Esophagus muscularis mucosa (tissue), 4 donors: ENCODE measurements around the gene DOCK10. TPM values are rescaled to one million over a fixed set of nuclear protein-coding genes. Genes with fewer than 3 reads are reported as not detected.

Experiments used
- DNase-seq: peaks from one replicate; pipeline ENCODE4 v3.0.0-alpha.2; 2017; ENCODE audit errors: extremely low spot score
- H3K27ac ChIP-seq, 4 donors: fragments of 200-600 bp; sonication (generic); replicated peaks in 1 of 4; 1 replicate in 3 of 4; 2 replicates in 1 of 4; pipeline ENCODE4 v1.5.1; 2016 to 2019; ENCODE audit warnings: mild to moderate bottlenecking in 1 of 4
- H3K27me3 ChIP-seq, 4 donors: fragments of 200-600 bp; sonication (generic); one replicate each; pipeline versions ENCODE4 v1.5.1 to v1.6.0; 2016 to 2019
- H3K36me3 ChIP-seq, 4 donors: fragments of 200-600 bp; sonication (generic); one replicate each; pipeline ENCODE4 v1.5.1; 2016 to 2019
- H3K4me1 ChIP-seq, 4 donors: fragments of 200-600 bp; sonication (generic); one replicate each; pipeline ENCODE4 v1.5.1; 2016 to 2019
- H3K4me3 ChIP-seq, 4 donors: fragments of 200-600 bp; sonication (generic); 1 replicate in 2 of 4; 2 replicates in 2 of 4; pipeline ENCODE4 v1.5.1; 2016 to 2019; ENCODE audit warnings: mild to moderate bottlenecking in 4 of 4, moderate library complexity in 1 of 4
- H3K9me3 ChIP-seq, 4 donors: fragments of 200-600 bp; sonication (generic); 1 replicate in 3 of 4; 2 replicates in 1 of 4; pipeline ENCODE4 v1.5.1; 2016 to 2019
- EP300 ChIP-seq: sonication (generic); formaldehyde crosslinking; IDR thresholded peaks from one replicate; pipeline ENCODE4 v1.6.1; 2017; ENCODE audit warnings: antibody characterized with exemption
- POLR2A ChIP-seq: fragments of 450-650 bp; IDR thresholded peaks from one replicate; pipeline ENCODE4 v1.6.1; 2017; ENCODE audit warnings: antibody characterized with exemption, moderate library complexity, mild to moderate bottlenecking, low read depth
- POLR2AphosphoS5 ChIP-seq, 2 donors: sonication (generic); formaldehyde crosslinking; IDR thresholded peaks; one replicate each; pipeline ENCODE4 v1.6.1; 2017; ENCODE audit warnings: antibody characterized with exemption in 2 of 2
- WGBS: methylation state at CpG from one replicate; pipeline ENCODE4 v1.1.5; 2018; 5-methylcytosine and 5-hydroxymethylcytosine counted together
- intact Hi-C: fragments of 100-400 bp; cut with DNase I; formaldehyde crosslinking; loops from one replicate; pipeline ENCODE4 v1.15.1; 2023
- total RNA-seq, 4 donors: library from RNA; depleted of rRNA; stranded (reverse); fragments of >200 nt; gene quantifications; one replicate each; pipeline versions ENCODE4 v1.1.0 to v1.2.1, GENCODE V29; 2016
- TF ChIP-seq, protein P1 (sequence below), 3 experiments: fragments of 200-600 bp in 2 of 3; fragments of 450-650 bp in 1 of 3; sonication (generic) in 2 of 3; IDR thresholded peaks; one replicate each; pipeline ENCODE4 v1.5.1; 2017 to 2019; ENCODE audit warnings: antibody characterized with exemption in 3 of 3, mild to moderate bottlenecking in 2 of 3, moderate library complexity in 1 of 3

The DOCK10 gene
- total RNA-seq, 4 donors from 2014 or later, result 1.9 to 11.6 (median 6.3) TPM

DNA sequence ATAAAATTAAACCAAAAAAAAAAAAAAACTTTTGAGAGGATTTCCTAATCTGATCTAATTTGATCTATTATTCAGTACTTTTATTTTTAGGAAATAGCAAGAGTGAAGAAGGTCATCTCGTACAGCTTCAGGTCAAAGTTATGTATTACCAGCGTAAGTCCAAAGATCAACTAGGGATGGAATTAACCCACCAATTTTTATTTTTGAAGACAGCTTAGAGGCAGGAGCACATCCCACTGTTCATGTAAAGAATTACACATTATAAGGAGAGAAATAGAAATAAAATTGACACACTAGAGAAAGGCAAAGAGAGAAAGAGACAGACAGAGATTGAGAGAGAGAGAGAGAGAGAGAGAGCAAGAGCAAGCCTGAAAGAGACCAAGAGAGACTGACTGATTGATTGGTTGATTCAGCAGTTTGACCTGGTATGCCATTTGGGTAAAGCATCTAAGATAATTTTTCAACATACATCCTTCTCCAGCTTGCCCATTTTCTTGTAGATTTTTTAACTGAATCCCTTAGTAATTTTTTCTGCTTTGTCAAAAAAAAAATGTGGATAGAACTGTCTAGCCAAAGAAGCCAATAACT, 25.1 kb downstream of the DOCK10 start:
- Histone ChIP-seq H3K9me3 (no peaks in the 10 kb centered on the region), H3K4me1 (no peaks in the 10 kb centered on the region), H3K4me3 (no peak overlapping the region), H3K27ac (no peak overlapping the region), H3K27me3 (no peaks in the 10 kb centered on the region), H3K36me3 (no peaks in the 10 kb centered on the region)
- intact Hi-C loops, result no loop called here
- DNase-seq, result no peak
- 91% methylated on average over 2 of the region's 2 CpGs for WGBS
- TF ChIP-seq POLR2AphosphoS5 (IDR thresholded peaks at IDR 0.05), result no peak
- TF ChIP-seq POLR2A, result no peak
- TF ChIP-seq, protein P1, sequence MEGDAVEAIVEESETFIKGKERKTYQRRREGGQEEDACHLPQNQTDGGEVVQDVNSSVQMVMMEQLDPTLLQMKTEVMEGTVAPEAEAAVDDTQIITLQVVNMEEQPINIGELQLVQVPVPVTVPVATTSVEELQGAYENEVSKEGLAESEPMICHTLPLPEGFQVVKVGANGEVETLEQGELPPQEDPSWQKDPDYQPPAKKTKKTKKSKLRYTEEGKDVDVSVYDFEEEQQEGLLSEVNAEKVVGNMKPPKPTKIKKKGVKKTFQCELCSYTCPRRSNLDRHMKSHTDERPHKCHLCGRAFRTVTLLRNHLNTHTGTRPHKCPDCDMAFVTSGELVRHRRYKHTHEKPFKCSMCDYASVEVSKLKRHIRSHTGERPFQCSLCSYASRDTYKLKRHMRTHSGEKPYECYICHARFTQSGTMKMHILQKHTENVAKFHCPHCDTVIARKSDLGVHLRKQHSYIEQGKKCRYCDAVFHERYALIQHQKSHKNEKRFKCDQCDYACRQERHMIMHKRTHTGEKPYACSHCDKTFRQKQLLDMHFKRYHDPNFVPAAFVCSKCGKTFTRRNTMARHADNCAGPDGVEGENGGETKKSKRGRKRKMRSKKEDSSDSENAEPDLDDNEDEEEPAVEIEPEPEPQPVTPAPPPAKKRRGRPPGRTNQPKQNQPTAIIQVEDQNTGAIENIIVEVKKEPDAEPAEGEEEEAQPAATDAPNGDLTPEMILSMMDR (IDR thresholded peaks at IDR 0.05), result no peak
- no peak for TF ChIP-seq EP300

DNA sequence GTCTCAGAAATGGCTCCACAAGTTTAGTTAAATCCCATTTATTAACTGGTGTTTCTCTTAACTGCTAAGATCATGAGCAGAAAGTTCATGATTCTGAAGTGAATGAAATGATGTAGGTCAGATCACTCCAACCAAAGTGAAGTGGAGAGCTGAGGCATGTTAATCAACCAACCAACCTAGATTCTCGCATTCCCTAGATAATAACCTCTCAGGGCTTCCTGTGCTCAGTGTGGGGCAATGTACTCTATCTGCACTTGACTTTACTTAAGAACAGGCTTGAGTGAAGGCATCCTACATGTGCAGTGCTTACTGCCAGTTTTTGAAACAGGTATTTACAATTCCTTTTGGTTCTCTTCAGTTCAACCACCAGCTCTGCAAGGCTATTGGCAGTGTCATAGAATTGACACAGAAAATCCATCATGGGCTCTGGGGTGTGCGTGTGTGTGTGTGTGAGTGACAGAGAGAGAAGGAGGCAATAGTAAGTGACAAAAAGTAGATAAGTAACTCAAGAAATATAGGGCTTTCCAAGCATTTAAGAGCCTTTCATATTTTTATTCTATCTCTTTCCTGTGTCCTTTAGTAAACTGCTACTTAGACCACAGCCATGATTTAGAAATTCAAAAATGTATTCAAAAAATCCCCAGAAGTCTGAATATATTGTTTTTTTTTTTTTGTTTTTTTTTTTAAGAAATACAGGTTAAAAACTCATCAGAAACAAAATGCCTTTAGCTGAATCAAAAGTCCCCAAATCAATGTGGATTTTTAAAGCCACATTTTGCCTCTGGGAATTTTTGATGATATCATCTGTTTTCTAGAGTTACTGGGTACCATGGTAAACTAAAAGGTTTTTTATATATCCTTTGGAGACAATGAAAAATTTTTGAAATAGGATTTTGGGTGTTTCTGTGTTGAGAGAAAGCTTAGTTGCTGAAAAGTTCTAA, 28.6 kb downstream of the DOCK10 start:
- H3K9me3 ChIP-seq, result no peaks in the 10 kb centered on the region
- no peaks in the 10 kb centered on the region for H3K27me3 ChIP-seq
- TF ChIP-seq, protein P1 (IDR thresholded peaks at IDR 0.05), result no peak
- intact Hi-C loops, result no loop called here
- no peaks in the 10 kb centered on the region for H3K36me3 ChIP-seq
- H3K4me3 ChIP-seq, result no peak overlapping the region
- no peak for DNase-seq
- no peaks in the 10 kb centered on the region for H3K4me1 ChIP-seq
- WGBS, result 77% methylated on average over 2 of the region's 2 CpGs
- H3K27ac ChIP-seq, result no peak overlapping the region

DNA sequence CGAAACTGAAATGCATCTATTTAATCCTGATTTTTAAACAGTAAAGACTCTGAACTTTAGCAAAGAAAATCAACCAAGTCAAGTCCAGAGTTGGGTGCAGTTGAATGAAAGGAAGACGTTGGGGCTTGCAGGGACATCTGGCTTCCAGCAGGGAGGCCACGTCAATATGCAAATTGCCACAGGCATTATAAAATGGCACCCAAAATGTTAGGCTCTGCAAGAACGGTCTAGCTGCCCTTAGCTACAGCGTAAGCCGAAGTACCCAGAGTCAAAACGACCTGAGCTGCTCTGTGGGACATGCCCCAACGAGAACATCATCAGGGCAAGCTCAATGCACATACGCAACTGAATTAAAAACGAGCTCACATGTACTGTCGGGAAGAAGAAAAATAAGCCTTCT, 30.7 kb downstream of the DOCK10 start:
- no peaks in the 10 kb centered on the region for H3K36me3 ChIP-seq
- intact Hi-C loops, result no loop called here
- no peak overlapping the region for H3K4me3 ChIP-seq
- H3K27me3 ChIP-seq, result no peaks in the 10 kb centered on the region
- WGBS, result 83% methylated on average over 10 of the region's 11 CpGs
- DNase-seq, result no peak
- no peak for TF ChIP-seq EP300
- TF ChIP-seq POLR2AphosphoS5 (IDR thresholded peaks at IDR 0.05), result no peak
- TF ChIP-seq POLR2A, result no peak
- TF ChIP-seq, protein P1 (IDR thresholded peaks at IDR 0.05), result no peak
- H3K9me3 ChIP-seq, result no peaks in the 10 kb centered on the region
- H3K4me1 ChIP-seq, result no peaks in the 10 kb centered on the region
- H3K27ac ChIP-seq, result no peak overlapping the region

DNA sequence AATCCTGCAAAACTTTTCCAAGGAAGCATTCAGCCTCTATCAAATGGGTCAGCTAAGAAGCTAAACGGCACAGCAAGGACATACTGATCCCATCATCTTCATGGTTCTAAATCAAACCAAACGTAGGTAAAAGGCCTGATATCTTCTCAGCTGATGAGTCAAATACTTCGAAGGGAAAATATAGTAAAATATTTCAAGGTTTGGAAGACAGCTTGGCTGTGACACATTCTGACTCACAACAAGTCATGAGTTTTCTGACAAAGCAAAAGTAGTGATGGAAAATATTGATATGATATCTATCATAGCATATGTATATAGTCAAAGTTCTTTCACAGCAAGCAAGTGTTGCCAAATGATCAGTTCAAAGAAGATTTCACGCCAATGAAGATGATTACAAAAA, 31.5 kb downstream of the DOCK10 start:
- no peaks in the 10 kb centered on the region for H3K9me3 ChIP-seq
- H3K27me3 ChIP-seq, result no peaks in the 10 kb centered on the region
- no peak overlapping the region for H3K27ac ChIP-seq
- no peaks in the 10 kb centered on the region for H3K4me1 ChIP-seq
- no peaks in the 10 kb centered on the region for H3K36me3 ChIP-seq
- WGBS, result 69% methylated on average over 4 of the region's 4 CpGs
- intact Hi-C loops, result no loop called here
- no peak overlapping the region for H3K4me3 ChIP-seq
- TF ChIP-seq, protein P1 (IDR thresholded peaks at IDR 0.05), result no peak
- no peak for TF ChIP-seq POLR2A
- TF ChIP-seq EP300, result no peak
- no peak for TF ChIP-seq POLR2AphosphoS5 (IDR thresholded peaks at IDR 0.05)
- no peak for DNase-seq
